Measurements from ENCODE around the gene EPHX1. TPM values are rescaled to one million over a fixed set of nuclear protein-coding genes. Genes with fewer than 3 reads are reported as not detected.
"Not testable (repeated sequence)": the region's sequence is repeated elsewhere in the genome, so short reads cannot be mapped to it uniquely, and the experiment has no call there.

The EPHX1 gene
- total RNA-seq, 1 experiment from 2014 or later, result 54.6 TPM

- Histone ChIP-seq H3K9me3 (ENCODE audit: low read length) (no peaks in the 10 kb centered on the region), H3K79me2 (ENCODE audit: low read length) (peaks cover 6% of the 10 kb centered on the region), H3K4me1 (ENCODE audit: insufficient read depth, low read length) (peaks cover 5% of the 10 kb centered on the region), H2AFZ (ENCODE audit: low read length) (no peak overlapping the region), H3K9ac (ENCODE audit: low read length) (no peak overlapping the region), H3K27me3 (ENCODE audit: low read length) (no peaks in the 10 kb centered on the region), H3K27ac (ENCODE audit: low read length) (no peak overlapping the region), H3K4me2 (ENCODE audit: low read length) (no peak overlapping the region), H4K20me1 (ENCODE audit: low read length) (no peaks in the 10 kb centered on the region), H3K9me2 (replicated peaks; ENCODE audit: low read length) (no peaks in the 10 kb centered on the region), H3K36me3 (ENCODE audit: low read depth, low read length) (no peaks in the 10 kb centered on the region), H3F3A (ENCODE audit: low read length, unreplicated experiment) (no peaks in the 10 kb centered on the region), H3K4me3 (ENCODE audit: low read length) (no peak overlapping the region)
- no TSS peak for BruUV-seq (replicated peaks)
- intact Hi-C loops (cut with micrococcal nuclease), result no loop called here
- DNase-seq (no peak), ATAC-seq (no peak)
- ChIA-PET POLR2A (ENCODE audit: unreplicated experiment) (interaction anchor here (0.6 kb wide), 1 partner anchor 32 kb away, joined by 7 read pairs; no protein-coding TSS in a partner anchor), CTCF (no interaction called here)
- TF ChIP-seq, protein P1, sequence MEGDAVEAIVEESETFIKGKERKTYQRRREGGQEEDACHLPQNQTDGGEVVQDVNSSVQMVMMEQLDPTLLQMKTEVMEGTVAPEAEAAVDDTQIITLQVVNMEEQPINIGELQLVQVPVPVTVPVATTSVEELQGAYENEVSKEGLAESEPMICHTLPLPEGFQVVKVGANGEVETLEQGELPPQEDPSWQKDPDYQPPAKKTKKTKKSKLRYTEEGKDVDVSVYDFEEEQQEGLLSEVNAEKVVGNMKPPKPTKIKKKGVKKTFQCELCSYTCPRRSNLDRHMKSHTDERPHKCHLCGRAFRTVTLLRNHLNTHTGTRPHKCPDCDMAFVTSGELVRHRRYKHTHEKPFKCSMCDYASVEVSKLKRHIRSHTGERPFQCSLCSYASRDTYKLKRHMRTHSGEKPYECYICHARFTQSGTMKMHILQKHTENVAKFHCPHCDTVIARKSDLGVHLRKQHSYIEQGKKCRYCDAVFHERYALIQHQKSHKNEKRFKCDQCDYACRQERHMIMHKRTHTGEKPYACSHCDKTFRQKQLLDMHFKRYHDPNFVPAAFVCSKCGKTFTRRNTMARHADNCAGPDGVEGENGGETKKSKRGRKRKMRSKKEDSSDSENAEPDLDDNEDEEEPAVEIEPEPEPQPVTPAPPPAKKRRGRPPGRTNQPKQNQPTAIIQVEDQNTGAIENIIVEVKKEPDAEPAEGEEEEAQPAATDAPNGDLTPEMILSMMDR (conservative IDR thresholded peaks at IDR 0.05; ENCODE audit: low read depth, low read length), result no peak
- TF ChIP-seq EZH2phosphoT487 (IDR thresholded peaks at IDR 0.05; ENCODE audit: borderline replicate concordance, low read length), result no peak
- no peak for TF ChIP-seq EZH2 (IDR thresholded peaks at IDR 0.05; ENCODE audit: low read length, unreplicated experiment)
Measured at GRCh38 chr1:225806249-225806648, 3.7 kb upstream of the EPHX1 start.

DNA sequence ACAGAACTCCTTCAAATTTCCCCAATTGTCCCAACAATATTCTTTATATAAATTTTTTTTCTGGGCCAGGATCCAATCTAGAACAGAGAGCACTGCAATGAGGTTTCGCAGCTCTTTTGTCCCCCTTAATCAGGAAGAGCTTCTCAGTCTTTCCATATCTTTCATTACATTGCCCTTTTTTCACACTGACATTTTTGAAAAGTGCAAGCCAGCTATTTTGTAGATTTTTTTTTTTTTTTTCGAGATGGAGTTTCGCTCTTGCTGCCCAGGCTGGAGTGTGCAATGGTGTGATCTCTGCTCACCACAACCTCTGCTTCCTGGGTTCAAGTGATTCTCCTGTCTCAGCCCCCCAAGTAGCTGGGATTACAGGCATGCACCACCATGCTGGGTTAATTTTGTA is 3.2 kb upstream of the EPHX1 start:
- intact Hi-C loops (cut with micrococcal nuclease); H4K20me1 ChIP-seq (ENCODE audit: low read length); H3F3A ChIP-seq (ENCODE audit: low read length, unreplicated experiment); H3K9me2 ChIP-seq (replicated peaks; ENCODE audit: low read length); BruUV-seq (replicated peaks); H2AFZ ChIP-seq (ENCODE audit: low read length); DNase-seq; H3K27me3 ChIP-seq (ENCODE audit: low read length); H3K4me2 ChIP-seq (ENCODE audit: low read length); H3K36me3 ChIP-seq (ENCODE audit: low read depth, low read length); H3K9me3 ChIP-seq (ENCODE audit: low read length); H3K4me3 ChIP-seq (ENCODE audit: low read length); H3K9ac ChIP-seq (ENCODE audit: low read length); ATAC-seq; CTCF ChIA-PET; H3K27ac ChIP-seq (ENCODE audit: low read length): not testable (repeated sequence)
- POLR2A ChIA-PET (ENCODE audit: unreplicated experiment), result interaction anchor here (0.6 kb wide), 1 partner anchor 32 kb away, joined by 7 read pairs; no protein-coding TSS in a partner anchor
- peaks cover 10% of the 10 kb centered on the region for H3K4me1 ChIP-seq (ENCODE audit: insufficient read depth, low read length)
- peaks cover 11% of the 10 kb centered on the region for H3K79me2 ChIP-seq (ENCODE audit: low read length)

- peaks cover 11% of the 10 kb centered on the region for H3K4me1 ChIP-seq (ENCODE audit: insufficient read depth, low read length)
- POLR2A ChIA-PET (ENCODE audit: unreplicated experiment), result no interaction called here
- no peak overlapping the region for H3K27ac ChIP-seq (ENCODE audit: low read length)
- intact Hi-C loops (cut with micrococcal nuclease), result no loop called here
- CTCF ChIA-PET, result no interaction called here
- no peaks in the 10 kb centered on the region for H3K36me3 ChIP-seq (ENCODE audit: low read depth, low read length)
- DNase-seq, result no peak
- H3K9me3 ChIP-seq (ENCODE audit: low read length), result no peaks in the 10 kb centered on the region
- H3K79me2 ChIP-seq (ENCODE audit: low read length), result peaks cover 25% of the 10 kb centered on the region
- H3K9me2 ChIP-seq (replicated peaks; ENCODE audit: low read length), result no peaks in the 10 kb centered on the region
- H3K4me3 ChIP-seq (ENCODE audit: low read length), result no peak overlapping the region
- ATAC-seq, result no peak
- no peak overlapping the region for H2AFZ ChIP-seq (ENCODE audit: low read length)
- no peak overlapping the region for H3K4me2 ChIP-seq (ENCODE audit: low read length)
- no TSS peak for BruUV-seq (replicated peaks)
- H4K20me1 ChIP-seq (ENCODE audit: low read length), result no peaks in the 10 kb centered on the region
- no peak overlapping the region for H3K9ac ChIP-seq (ENCODE audit: low read length)
- no peaks in the 10 kb centered on the region for H3K27me3 ChIP-seq (ENCODE audit: low read length)
- TF ChIP-seq, protein P1 (conservative IDR thresholded peaks at IDR 0.05; ENCODE audit: low read depth, low read length), result no peak
- no peak for TF ChIP-seq EZH2 (IDR thresholded peaks at IDR 0.05; ENCODE audit: low read length, unreplicated experiment)
- TF ChIP-seq EZH2phosphoT487 (IDR thresholded peaks at IDR 0.05; ENCODE audit: borderline replicate concordance, low read length), result no peak
- no peaks in the 10 kb centered on the region for H3F3A ChIP-seq (ENCODE audit: low read length, unreplicated experiment)
Measured at GRCh38 chr1:225808136-225808535, 1.8 kb upstream of the EPHX1 start.

GRCh38 chr1:225810579-225811538 is 935 bp downstream of the EPHX1 start:
- BruUV-seq (replicated peaks), result TSS peak; percentile 60
- H3K9me3 ChIP-seq (ENCODE audit: low read length); H4K20me1 ChIP-seq (ENCODE audit: low read length); POLR2A ChIA-PET (ENCODE audit: unreplicated experiment); H3K9me2 ChIP-seq (replicated peaks; ENCODE audit: low read length); H3K27me3 ChIP-seq (ENCODE audit: low read length); H3F3A ChIP-seq (ENCODE audit: low read length, unreplicated experiment); H3K36me3 ChIP-seq (ENCODE audit: low read depth, low read length): not testable (repeated sequence)
- Histone ChIP-seq H3K4me1 (ENCODE audit: insufficient read depth, low read length) (peaks cover 20% of the 10 kb centered on the region), H3K4me2 (ENCODE audit: low read length) (peak overlapping the region; percentile 88), H2AFZ (ENCODE audit: low read length) (peak overlapping the region; percentile 56), H3K9ac (ENCODE audit: low read length) (peak overlapping the region; percentile 68), H3K27ac (ENCODE audit: low read length) (peak overlapping the region; percentile 6; the same call in 1 of the 2 replicates), H3K4me3 (ENCODE audit: low read length) (peak overlapping the region; percentile 87), H3K79me2 (ENCODE audit: low read length) (peaks cover 47% of the 10 kb centered on the region)
- DNase-seq (peak; percentile 66), ATAC-seq (peak; percentile 13)
- CTCF ChIA-PET, result interaction anchor here (0.7 to 1.6 kb wide), 2 partner anchors 33 to 136 kb away, joined by 3 to 8 read pairs; partner anchors contain the start of gene SRP9
- intact Hi-C loops (cut with micrococcal nuclease), result loop anchor here (1.0 kb wide), 2 partner anchors 9 to 34 kb away; partner anchors contain the start of gene SRP9
